Activated T-helper 1 cell treated with anti-CD3 and anti-CD28 coated beads, Interleukin-12 subunit alpha, Interleukin-12 subunit beta, Interleukin-2, Interleukin-4 antibody, amounts not matched to agents 30 ng/mL and 10 ng/mL and 1 ng/mL, durations not matched to agents 14 hours and 24 hours and 36 hours (primary cell): Measurements from ENCODE around the gene C11orf52. TPM values are rescaled to one million over a fixed set of nuclear protein-coding genes. Genes with fewer than 3 reads are reported as not detected.
"Not testable (repeated sequence)": the region's sequence is repeated elsewhere in the genome, so short reads cannot be mapped to it uniquely, and the experiment has no call there.

Experiments used
- DNase-seq: peaks from one replicate; pipeline ENCODE4 v3.0.0; 2021; ENCODE audit warnings: low spot score
- H3K27ac Mint-ChIP-seq: one replicate; pipeline ENCODE4 v1.8.0; 2021; ENCODE audit warnings: mild to moderate bottlenecking, mixed read lengths
- H3K27me3 Mint-ChIP-seq: one replicate; pipeline ENCODE4 v1.8.0; 2022; ENCODE audit warnings: mild to moderate bottlenecking, moderate library complexity, mixed read lengths; ENCODE audit not compliant: insufficient read depth
- H3K36me3 Mint-ChIP-seq: one replicate; pipeline ENCODE4 v1.8.0; 2021; ENCODE audit warnings: low read depth, mixed read lengths
- H3K4me1 Mint-ChIP-seq: one replicate; pipeline ENCODE4 v1.8.0; 2021; ENCODE audit warnings: low read depth, mixed read lengths
- H3K4me3 Mint-ChIP-seq: one replicate; pipeline ENCODE4 v1.8.0; 2021; ENCODE audit warnings: mild to moderate bottlenecking, moderate library complexity, mixed read lengths
- H3K9me3 Mint-ChIP-seq: one replicate; pipeline ENCODE4 v1.8.0; 2021; ENCODE audit warnings: mixed read lengths
- intact Hi-C: fragments of 100-400 bp; cut with micrococcal nuclease; formaldehyde crosslinking; loops from one replicate; pipeline ENCODE4 v1.15.1; 2024
- total RNA-seq: library from RNA; stranded (reverse); gene quantifications from 2 replicates; pipeline ENCODE4 v1.2.3, GENCODE V29; 2022

The C11orf52 gene
- total RNA-seq, 1 donor from 2014 or later = not detected

GRCh38 chr11:111917788-111918187 lies 925 bp upstream of the C11orf52 start:
- intact Hi-C loops = no loop called here
- Mint-ChIP-seq H3K27ac (no peak overlapping the region), H3K27me3 (peaks cover 34% of the 10 kb centered on the region), H3K4me1 (no peaks in the 10 kb centered on the region), H3K9me3 (no peaks in the 10 kb centered on the region), H3K36me3 (no peaks in the 10 kb centered on the region), H3K4me3 (no peak overlapping the region)
- no peak for DNase-seq

- H3K27me3 Mint-ChIP-seq = peaks cover 25% of the 10 kb centered on the region
- intact Hi-C loops = loop anchor here (2.0 kb wide), 1 partner anchor 22 kb away; no protein-coding TSS in a partner anchor
- DNase-seq = no peak
- no peak overlapping the region for H3K4me3 Mint-ChIP-seq
- H3K36me3 Mint-ChIP-seq = no peaks in the 10 kb centered on the region
- H3K27ac Mint-ChIP-seq = no peak overlapping the region
- H3K9me3 Mint-ChIP-seq = no peaks in the 10 kb centered on the region
- H3K4me1 Mint-ChIP-seq = peaks cover 4% of the 10 kb centered on the region
Observed at GRCh38 chr11:111920908-111921307, 2.2 kb downstream of the C11orf52 start.

GRCh38 chr11:111921541-111922230 lies 3.0 kb downstream of the C11orf52 start:
- DNase-seq = no peak
- peaks cover 19% of the 10 kb centered on the region for H3K27me3 Mint-ChIP-seq
- no peak overlapping the region for H3K4me3 Mint-ChIP-seq
- intact Hi-C loops = loop anchor here (2.0 kb wide), 1 partner anchor 23 kb away; no protein-coding TSS in a partner anchor
- no peaks in the 10 kb centered on the region for H3K36me3 Mint-ChIP-seq
- peaks cover 11% of the 10 kb centered on the region for H3K4me1 Mint-ChIP-seq
- H3K9me3 Mint-ChIP-seq = no peaks in the 10 kb centered on the region
- no peak overlapping the region for H3K27ac Mint-ChIP-seq

GRCh38 chr11:111922803-111923202 lies 4.1 kb downstream of the C11orf52 start:
- Mint-ChIP-seq H3K4me3 (no peak overlapping the region), H3K4me1 (peaks cover 17% of the 10 kb centered on the region), H3K27ac (no peak overlapping the region), H3K36me3 (no peaks in the 10 kb centered on the region), H3K9me3 (no peaks in the 10 kb centered on the region), H3K27me3 (peaks cover 19% of the 10 kb centered on the region)
- intact Hi-C loops = no loop called here
- DNase-seq = no peak

- Mint-ChIP-seq H3K36me3 (no peaks in the 10 kb centered on the region), H3K4me1 (peaks cover 17% of the 10 kb centered on the region), H3K27me3 (peaks cover 19% of the 10 kb centered on the region), H3K27ac (no peak overlapping the region), H3K9me3 (no peaks in the 10 kb centered on the region), H3K4me3 (no peak overlapping the region)
- intact Hi-C loops = no loop called here
- no peak for DNase-seq
Observed at GRCh38 chr11:111923351-111923788, 4.7 kb downstream of the C11orf52 start.

- no peak for DNase-seq
- peaks cover 19% of the 10 kb centered on the region for H3K27me3 Mint-ChIP-seq
- H3K36me3 Mint-ChIP-seq = no peaks in the 10 kb centered on the region
- H3K27ac Mint-ChIP-seq = no peak overlapping the region
- intact Hi-C loops = no loop called here
- H3K4me1 Mint-ChIP-seq = peaks cover 17% of the 10 kb centered on the region
- H3K9me3 Mint-ChIP-seq = no peaks in the 10 kb centered on the region
- H3K4me3 Mint-ChIP-seq = no peak overlapping the region
Observed at GRCh38 chr11:111923951-111924350, 5.2 kb downstream of the C11orf52 start.

GRCh38 chr11:111925953-111926352 lies 7.2 kb downstream of the C11orf52 start:
- intact Hi-C loops = loop anchor here (1.0 to 5.0 kb wide), 8 partner anchors 19 to 1386 kb away; partner anchors contain the start of genes ALG9, BCO2, CFAP68 and FDXACB1
- Mint-ChIP-seq H3K27ac (peak overlapping the region; percentile 50), H3K4me1 (peaks cover 17% of the 10 kb centered on the region), H3K27me3 (peaks cover 22% of the 10 kb centered on the region), H3K36me3 (no peaks in the 10 kb centered on the region), H3K9me3 (no peaks in the 10 kb centered on the region), H3K4me3 (peak overlapping the region; percentile 68)
- DNase-seq = no peak

GRCh38 chr11:111926505-111927391 lies 8.0 kb downstream of the C11orf52 start:
- DNase-seq = peak; percentile 93
- no peaks in the 10 kb centered on the region for H3K36me3 Mint-ChIP-seq
- H3K4me1 Mint-ChIP-seq = peaks cover 17% of the 10 kb centered on the region
- peak overlapping the region; percentile 89 for H3K27ac Mint-ChIP-seq
- H3K27me3 Mint-ChIP-seq = peaks cover 18% of the 10 kb centered on the region
- peak overlapping the region; percentile 82 for H3K4me3 Mint-ChIP-seq
- intact Hi-C loops = loop anchor here (1.0 to 5.0 kb wide), 12 partner anchors 18 to 1386 kb away; partner anchors contain the start of genes ALG9, BCO2, CFAP68 and DLAT
- H3K9me3 Mint-ChIP-seq = no peaks in the 10 kb centered on the region

GRCh38 chr11:111930472-111930871 lies 11.8 kb downstream of the C11orf52 start:
- intact Hi-C loops = loop anchor here (10.0 kb wide), 2 partner anchors 1476 to 1944 kb away; partner anchors contain the start of gene USP28
- no peaks in the 10 kb centered on the region for H3K9me3 Mint-ChIP-seq
- no peak overlapping the region for H3K27ac Mint-ChIP-seq
- H3K36me3 Mint-ChIP-seq = no peaks in the 10 kb centered on the region
- no peak for DNase-seq
- peaks cover 34% of the 10 kb centered on the region for H3K4me1 Mint-ChIP-seq
- H3K4me3 Mint-ChIP-seq = no peak overlapping the region
- H3K27me3 Mint-ChIP-seq = peaks cover 2% of the 10 kb centered on the region

GRCh38 chr11:111932611-111932950 lies 13.9 kb downstream of the C11orf52 start:
- H3K4me1 Mint-ChIP-seq = peaks cover 34% of the 10 kb centered on the region
- no peaks in the 10 kb centered on the region for H3K9me3 Mint-ChIP-seq
- no peak overlapping the region for H3K4me3 Mint-ChIP-seq
- intact Hi-C loops = loop anchor here (1.0 to 10.0 kb wide), 7 partner anchors 12 to 1942 kb away; partner anchors contain the start of genes CFAP68, DLAT, FDXACB1 and SDHD
- no peaks in the 10 kb centered on the region for H3K36me3 Mint-ChIP-seq
- peaks cover 2% of the 10 kb centered on the region for H3K27me3 Mint-ChIP-seq
- H3K27ac Mint-ChIP-seq = peak overlapping the region; percentile 24
- DNase-seq = no peak

- DNase-seq, H3K27ac Mint-ChIP-seq, H3K27me3 Mint-ChIP-seq, H3K4me3 Mint-ChIP-seq, H3K36me3 Mint-ChIP-seq, H3K9me3 Mint-ChIP-seq: not testable (repeated sequence)
- peaks cover 39% of the 10 kb centered on the region for H3K4me1 Mint-ChIP-seq
- intact Hi-C loops = loop anchor here (2.0 to 10.0 kb wide), 3 partner anchors 556 to 1942 kb away; partner anchors contain the start of gene USP28
Observed at GRCh38 chr11:111933176-111933575, 14.5 kb downstream of the C11orf52 start.

GRCh38 chr11:111933872-111934271 lies 15.2 kb downstream of the C11orf52 start:
- intact Hi-C loops = loop anchor here (2.0 to 10.0 kb wide), 3 partner anchors 557 to 1941 kb away; partner anchors contain the start of gene USP28
- DNase-seq = no peak
- Mint-ChIP-seq H3K4me3 (no peak overlapping the region), H3K4me1 (peaks cover 46% of the 10 kb centered on the region), H3K27me3 (peaks cover 2% of the 10 kb centered on the region), H3K9me3 (no peaks in the 10 kb centered on the region), H3K36me3 (no peaks in the 10 kb centered on the region), H3K27ac (no peak overlapping the region)
